GM13976 (cell line): ENCODE results near the gene ODF4.

ENCODE experiments used
- DNase-seq: peaks from one replicate; pipeline ENCODE4 v3.0.0; 2012; ENCODE audit warnings: low spot score
- in situ Hi-C: fragments of 300-500 bp; cut with MboI; formaldehyde crosslinking; loops from one replicate; pipeline ENCODE4 v1.12.0; 2022; ENCODE audit warnings: low sequenced_read_pairs, mixed read lengths, inconsistent platforms; ENCODE audit not compliant: unreplicated experiment
- TF ChIP-seq, protein P1 (sequence below): IDR thresholded peaks from 2 replicates; pipeline ENCODE4 v1.5.1; 2012; ENCODE audit warnings: borderline replicate concordance, mild to moderate bottlenecking; ENCODE audit not compliant: insufficient read depth; ENCODE audit errors: extremely low read depth, missing control alignments, control extremely low read depth

ODF4 gene

DNA sequence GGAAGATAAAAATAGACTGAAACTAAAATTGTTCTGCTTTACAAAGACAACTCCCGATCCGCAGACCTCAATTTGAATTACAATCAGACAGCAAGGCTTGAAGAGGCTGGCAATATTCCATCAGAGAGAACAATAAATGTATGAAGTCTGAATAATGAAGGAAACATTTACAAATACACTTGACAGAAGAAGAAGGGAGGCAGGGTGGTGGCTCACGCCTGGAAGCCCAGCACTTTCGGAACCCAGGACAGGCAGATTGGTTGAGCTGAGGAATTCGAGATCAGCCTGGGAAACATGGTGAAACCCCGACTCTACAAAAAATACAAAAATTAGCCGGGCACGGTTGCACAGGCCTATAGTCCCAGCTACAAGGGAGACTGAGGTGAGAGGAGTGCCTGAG is 14.6 kb downstream of the ODF4 start:
- no peak for DNase-seq
- in situ Hi-C loops: no loop called here
- TF ChIP-seq, protein P1, sequence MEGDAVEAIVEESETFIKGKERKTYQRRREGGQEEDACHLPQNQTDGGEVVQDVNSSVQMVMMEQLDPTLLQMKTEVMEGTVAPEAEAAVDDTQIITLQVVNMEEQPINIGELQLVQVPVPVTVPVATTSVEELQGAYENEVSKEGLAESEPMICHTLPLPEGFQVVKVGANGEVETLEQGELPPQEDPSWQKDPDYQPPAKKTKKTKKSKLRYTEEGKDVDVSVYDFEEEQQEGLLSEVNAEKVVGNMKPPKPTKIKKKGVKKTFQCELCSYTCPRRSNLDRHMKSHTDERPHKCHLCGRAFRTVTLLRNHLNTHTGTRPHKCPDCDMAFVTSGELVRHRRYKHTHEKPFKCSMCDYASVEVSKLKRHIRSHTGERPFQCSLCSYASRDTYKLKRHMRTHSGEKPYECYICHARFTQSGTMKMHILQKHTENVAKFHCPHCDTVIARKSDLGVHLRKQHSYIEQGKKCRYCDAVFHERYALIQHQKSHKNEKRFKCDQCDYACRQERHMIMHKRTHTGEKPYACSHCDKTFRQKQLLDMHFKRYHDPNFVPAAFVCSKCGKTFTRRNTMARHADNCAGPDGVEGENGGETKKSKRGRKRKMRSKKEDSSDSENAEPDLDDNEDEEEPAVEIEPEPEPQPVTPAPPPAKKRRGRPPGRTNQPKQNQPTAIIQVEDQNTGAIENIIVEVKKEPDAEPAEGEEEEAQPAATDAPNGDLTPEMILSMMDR: no peak

DNA sequence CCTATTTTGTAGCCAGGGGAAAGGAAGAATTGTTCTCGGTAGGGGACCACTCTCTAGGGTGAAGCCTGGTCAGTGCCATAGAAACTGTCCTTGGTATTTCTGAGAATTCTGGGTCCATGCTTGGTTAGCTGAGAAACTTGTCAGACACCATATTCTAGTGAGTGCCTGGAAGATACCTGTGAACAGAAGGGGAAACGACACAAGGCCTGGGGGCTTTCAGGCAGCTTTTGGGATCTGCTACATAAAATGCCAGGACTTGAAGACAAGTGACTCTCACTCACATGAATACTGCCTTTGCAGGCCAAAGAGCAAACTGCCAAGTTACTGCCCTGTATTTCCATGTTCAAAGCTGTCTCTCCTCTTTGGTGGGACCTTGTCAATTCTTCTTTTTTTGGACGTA is 18.3 kb downstream of the ODF4 start:
- in situ Hi-C loops: no loop called here
- DNase-seq: no peak
- TF ChIP-seq, protein P1: no peak

DNA sequence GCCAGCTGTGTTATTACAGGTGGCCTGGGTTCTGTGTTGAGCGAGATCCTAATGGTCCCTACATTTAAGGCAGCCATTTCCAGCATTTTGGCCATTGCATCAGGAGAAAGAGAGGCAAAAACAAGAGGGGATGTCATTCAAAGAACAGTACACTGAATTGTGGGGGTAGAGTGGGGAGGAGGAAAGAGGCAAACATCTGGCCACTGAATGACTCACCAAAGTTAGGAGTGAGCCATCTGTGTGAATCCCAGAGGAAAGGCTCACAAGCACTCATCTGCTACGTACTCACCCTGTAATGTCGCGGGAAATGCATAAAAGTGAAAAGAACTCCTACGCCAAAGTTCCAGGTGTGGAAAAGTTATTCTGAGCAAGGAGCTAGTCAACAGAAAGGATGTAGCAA is 20.1 kb downstream of the ODF4 start:
- DNase-seq: no peak

DNA sequence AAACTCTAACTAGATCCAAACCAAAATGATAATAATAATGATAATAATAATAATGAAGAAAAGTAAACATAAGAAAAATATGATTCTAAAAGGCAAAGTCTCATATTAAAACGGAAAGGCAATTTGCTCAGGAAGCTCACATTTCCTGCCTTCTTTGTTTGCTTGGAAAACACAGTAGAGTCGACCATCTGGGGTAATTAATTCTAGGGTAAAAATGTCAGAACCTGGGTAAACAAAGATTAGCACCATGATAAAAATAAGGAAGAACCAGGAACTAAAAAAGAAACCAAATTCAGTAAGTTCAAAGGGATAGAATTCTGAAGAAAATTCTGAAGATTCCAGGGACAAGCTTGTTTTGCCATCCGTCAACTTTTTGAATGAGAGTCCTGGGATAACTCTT is 20.6 kb downstream of the ODF4 start:
- TF ChIP-seq, protein P1: no peak
- in situ Hi-C loops: no loop called here
- DNase-seq: no peak

More for the DNA sequence above, 20.1 kb downstream of the ODF4 start:
- TF ChIP-seq, protein P1: no peak
- in situ Hi-C loops: no loop called here

DNA sequence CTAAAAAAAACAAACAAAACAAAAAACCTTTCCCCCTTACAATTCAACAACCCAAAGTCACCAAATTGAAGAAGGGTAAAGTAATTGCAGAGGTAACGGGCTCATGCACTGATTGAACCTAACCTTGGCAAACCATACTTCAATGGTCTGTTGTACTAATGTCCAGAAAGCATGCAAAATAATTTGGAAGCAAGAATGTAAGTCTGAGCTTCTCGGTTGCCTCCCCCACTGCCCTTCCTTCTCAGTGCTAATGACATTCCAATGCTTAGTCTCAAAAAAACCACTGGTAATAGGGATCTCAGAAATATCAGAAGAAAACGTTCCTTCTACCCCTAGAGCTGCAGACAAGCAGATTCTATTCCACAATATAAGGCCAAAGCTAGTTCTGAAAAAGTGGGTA is 21.1 kb downstream of the ODF4 start:
- in situ Hi-C loops: no loop called here
- DNase-seq: no peak
- TF ChIP-seq, protein P1: no peak

DNA sequence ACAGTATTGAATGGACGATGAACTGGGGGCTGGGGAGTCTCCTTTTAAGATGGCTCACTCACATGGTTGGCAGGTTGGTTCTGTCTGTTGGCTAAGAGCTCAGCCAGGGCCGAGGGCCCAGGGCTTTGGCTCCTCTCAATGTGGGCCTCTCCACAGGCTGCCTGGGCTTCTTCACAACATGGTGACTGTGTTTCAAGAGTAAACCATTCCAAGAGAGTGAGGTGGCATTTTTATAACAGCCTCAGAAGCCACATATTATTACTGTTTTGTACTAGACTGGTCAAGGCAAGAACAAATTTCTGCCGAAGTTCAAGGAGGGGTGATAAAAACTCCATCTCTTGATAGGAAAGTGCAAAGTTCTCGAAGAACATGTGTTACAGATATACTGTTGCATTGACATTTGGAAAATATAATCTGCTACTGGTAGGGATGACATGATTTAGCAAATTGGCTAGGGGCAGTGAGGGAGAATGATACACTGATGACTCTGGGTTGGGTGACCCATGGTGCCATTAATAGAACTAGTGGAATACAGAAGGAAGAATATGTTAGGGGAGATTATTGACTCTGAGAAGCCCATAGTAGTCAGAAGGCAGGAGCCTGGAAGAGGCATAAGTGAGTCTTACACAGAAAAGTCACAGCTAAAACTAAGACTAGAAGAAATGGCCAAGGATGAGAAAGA is 23.2 kb downstream of the ODF4 start:
- DNase-seq: no peak
- in situ Hi-C loops: no loop called here
- TF ChIP-seq, protein P1: no peak
